Measurements from ENCODE around the gene WDFY1. TPM values are rescaled to one million over a fixed set of nuclear protein-coding genes. Genes with fewer than 3 reads are reported as not detected.

The WDFY1 gene
- total RNA-seq, 1 experiment from 2014 or later: 88.7 TPM

DNA sequence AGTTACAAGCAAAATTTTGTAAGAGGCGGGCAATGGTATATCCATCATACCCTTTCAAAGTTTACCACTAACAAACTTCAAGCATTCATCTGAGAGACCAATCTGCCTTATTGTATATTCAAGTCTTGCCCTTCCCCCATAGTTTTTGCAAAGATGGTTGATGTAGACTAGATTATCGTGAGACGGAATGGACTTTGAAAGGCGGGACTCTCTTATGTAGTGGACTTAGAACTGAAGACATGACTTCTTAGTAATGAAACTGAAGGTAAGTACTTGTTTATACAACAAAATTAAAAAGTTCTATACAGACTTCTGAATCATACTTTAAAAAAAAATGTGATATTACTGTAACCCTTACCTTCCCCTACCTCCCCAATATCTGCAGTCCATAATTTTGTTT, 118.1 kb downstream of the WDFY1 start:
- H3K4me3 ChIP-seq (ENCODE audit: low read depth, low read length, poor library complexity, severe bottlenecking): no peak overlapping the region
- H3K9me3 ChIP-seq (ENCODE audit: low read depth, low read length, poor library complexity, severe bottlenecking): no peaks in the 10 kb centered on the region
- CTCF ChIA-PET: no interaction called here
- no peaks in the 10 kb centered on the region for H3K27me3 ChIP-seq (replicated peaks; ENCODE audit: insufficient read depth, low read depth, low read length, poor library complexity)
- intact Hi-C loops (cut with micrococcal nuclease; ENCODE audit: unreplicated experiment): no loop called here
- TF ChIP-seq EZH2 (IDR thresholded peaks at IDR 0.05; ENCODE audit: borderline replicate concordance, low read depth, low read length, poor library complexity, severe bottlenecking): no peak
- TF ChIP-seq, protein P1, sequence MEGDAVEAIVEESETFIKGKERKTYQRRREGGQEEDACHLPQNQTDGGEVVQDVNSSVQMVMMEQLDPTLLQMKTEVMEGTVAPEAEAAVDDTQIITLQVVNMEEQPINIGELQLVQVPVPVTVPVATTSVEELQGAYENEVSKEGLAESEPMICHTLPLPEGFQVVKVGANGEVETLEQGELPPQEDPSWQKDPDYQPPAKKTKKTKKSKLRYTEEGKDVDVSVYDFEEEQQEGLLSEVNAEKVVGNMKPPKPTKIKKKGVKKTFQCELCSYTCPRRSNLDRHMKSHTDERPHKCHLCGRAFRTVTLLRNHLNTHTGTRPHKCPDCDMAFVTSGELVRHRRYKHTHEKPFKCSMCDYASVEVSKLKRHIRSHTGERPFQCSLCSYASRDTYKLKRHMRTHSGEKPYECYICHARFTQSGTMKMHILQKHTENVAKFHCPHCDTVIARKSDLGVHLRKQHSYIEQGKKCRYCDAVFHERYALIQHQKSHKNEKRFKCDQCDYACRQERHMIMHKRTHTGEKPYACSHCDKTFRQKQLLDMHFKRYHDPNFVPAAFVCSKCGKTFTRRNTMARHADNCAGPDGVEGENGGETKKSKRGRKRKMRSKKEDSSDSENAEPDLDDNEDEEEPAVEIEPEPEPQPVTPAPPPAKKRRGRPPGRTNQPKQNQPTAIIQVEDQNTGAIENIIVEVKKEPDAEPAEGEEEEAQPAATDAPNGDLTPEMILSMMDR (conservative IDR thresholded peaks at IDR 0.05; ENCODE audit: low read depth, low read length): no peak
- DNase-seq (ENCODE audit: low spot score): no peak
- POLR2A ChIA-PET (ENCODE audit: low non-redundant PET): no interaction called here
- no TSS peak for BruUV-seq (replicated peaks)
- H3K27ac ChIP-seq (ENCODE audit: low read depth, low read length, poor library complexity, severe bottlenecking): no peak overlapping the region
- H3K4me1 ChIP-seq (ENCODE audit: insufficient read depth, low read length, poor library complexity, severe bottlenecking): no peaks in the 10 kb centered on the region
- no peaks in the 10 kb centered on the region for H3K36me3 ChIP-seq (ENCODE audit: insufficient read depth, low read length, poor library complexity, severe bottlenecking)

Other genes starting within 250 kb of the WDFY1 start
- 19.9 and 23.0 TPM in 2 replicates for gene AP1S3, start 107.8 kb downstream of the WDFY1 start, total RNA-seq (2021)
- gene MRPL44, start 12.1 kb upstream of the WDFY1 start, total RNA-seq (2021): 38.3 and 39.1 TPM in 2 replicates
- gene SERPINE2, start 94.0 kb upstream of the WDFY1 start, total RNA-seq (2021): 331 and 380 TPM in 2 replicates

Data from A673 (cell line).